ENCODE measurements around the gene BACH2. TPM values are rescaled to one million over a fixed set of nuclear protein-coding genes. Genes with fewer than 3 reads are reported as not detected.
A peak's percentile ranks its signal among the peaks of the same experiment; 100 is the strongest.

BACH2 gene
- total and polyA plus RNA-seq, 7 experiments from 2014 or later, result 24.8 to 193 (median 117) TPM

DNA sequence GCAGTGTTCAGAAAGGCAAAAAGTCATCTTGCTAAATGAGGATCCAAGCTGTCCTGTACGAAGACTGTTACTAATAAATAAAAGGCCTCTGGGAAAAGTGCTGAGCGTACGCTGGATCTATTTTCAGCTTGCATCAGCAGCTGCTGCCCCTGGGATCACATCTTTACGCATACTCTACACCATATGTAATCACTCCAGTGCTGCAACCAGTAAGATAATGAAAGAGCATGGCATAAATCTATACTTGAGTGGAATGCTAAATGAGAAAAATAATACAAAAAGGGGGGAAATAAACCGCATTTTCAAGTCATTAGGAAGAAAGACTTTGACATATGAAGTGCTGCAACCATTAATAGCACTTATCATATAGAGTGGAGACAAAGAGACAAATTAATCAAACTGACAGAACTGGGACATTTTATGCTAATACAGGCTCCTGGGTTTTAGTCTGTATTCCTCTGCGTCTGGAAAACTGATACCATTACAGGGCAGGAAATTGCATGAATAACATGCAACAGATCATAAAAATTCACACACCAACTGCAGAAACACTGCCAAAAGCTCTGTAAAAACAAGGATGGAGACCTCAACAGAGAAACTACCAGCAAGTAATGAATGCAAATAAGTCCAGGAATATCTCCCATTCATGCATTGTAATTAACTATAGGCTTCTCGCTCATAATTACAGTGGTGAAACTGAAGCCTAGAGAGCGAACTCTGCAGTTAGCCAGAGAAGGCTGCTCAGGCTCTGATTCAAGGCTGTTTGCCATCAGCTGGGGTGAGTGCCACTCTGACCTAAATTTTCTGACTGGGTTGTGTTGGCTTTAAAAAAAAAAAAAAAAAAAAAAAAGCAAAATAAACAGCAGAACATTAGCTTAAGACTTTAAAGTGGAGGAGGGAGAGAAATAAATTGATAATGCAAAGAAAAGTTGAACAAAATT is 318.6 kb downstream of the BACH2 start:
- Mint-ChIP-seq H3K4me1 (peaks cover 9 to 63% (median 43%) of the 10 kb centered on the region in 7 donors), H3K9me3 (peaks cover 0 to 2% (median 0%) of the 10 kb centered on the region in 11 donors), H3K27ac (no peak overlapping the region), H3K4me3 (no peak overlapping the region), H3K27me3 (no peaks in the 10 kb centered on the region), H3K36me3 (peaks cover 0 to 16% (median 9%) of the 10 kb centered on the region in 5 donors)
- Histone ChIP-seq H3K27me3 (ENCODE audit: control insufficient read depth in 2 of 2, insufficient read depth in 2 of 2, low read length in 2 of 2) (no peaks in the 10 kb centered on the region), H3K36me3 (ENCODE audit: control insufficient read depth in 2 of 3, insufficient read depth in 3 of 3, low read length in 3 of 3) (peaks cover 0 to 13% (median 0%) of the 10 kb centered on the region in 3 experiments), H3K4me3 (ENCODE audit: low read length) (no peak overlapping the region), H3K4me1 (ENCODE audit: control insufficient read depth in 2 of 2, insufficient read depth in 2 of 2, low read length in 2 of 2) (peaks cover 0 to 11% of the 10 kb centered on the region in 2 donors), H3K27ac (ENCODE audit: low read depth, low read length) (no peak overlapping the region), H3K9me3 (ENCODE audit: control insufficient read depth in 2 of 3, low read length in 3 of 3) (no peaks in the 10 kb centered on the region)
- POLR2A ChIA-PET, result no interaction called here
- CTCF ChIA-PET, result interaction anchor here (0.6 to 1.1 kb wide), 2 partner anchors 9 to 12 kb away, joined by 3 to 4 read pairs; no protein-coding TSS in a partner anchor
- ATAC-seq, result no peak
- intact Hi-C loops (cut with micrococcal nuclease), result loop anchor here in 1 of 2 donors (2.0 kb wide), 1 partner anchor 15 kb away; no protein-coding TSS in a partner anchor
- DNase-seq, result no peak

- H3K4me3 ChIP-seq (ENCODE audit: low read length), result no peak overlapping the region
- no peaks in the 10 kb centered on the region for H3K27me3 Mint-ChIP-seq
- H3K9me3 ChIP-seq (ENCODE audit: control insufficient read depth in 2 of 3, low read length in 3 of 3), result no peaks in the 10 kb centered on the region
- H3K4me3 Mint-ChIP-seq, result no peak overlapping the region
- ATAC-seq, result no peak
- H3K4me1 ChIP-seq (ENCODE audit: control insufficient read depth in 2 of 2, insufficient read depth in 2 of 2, low read length in 2 of 2), result peaks cover 0 to 6% of the 10 kb centered on the region in 2 donors
- no peak for DNase-seq
- H3K27ac ChIP-seq (ENCODE audit: low read depth, low read length), result no peak overlapping the region
- POLR2A ChIA-PET, result interaction anchor here (0.5 kb wide), 1 partner anchor 25 kb away, joined by 3 read pairs; no protein-coding TSS in a partner anchor
- H3K36me3 Mint-ChIP-seq, result peaks cover 2 to 12% (median 9%) of the 10 kb centered on the region in 5 donors
- CTCF ChIA-PET, result interaction anchor here (1.0 kb wide), 1 partner anchor 36 kb away, joined by 4 read pairs; no protein-coding TSS in a partner anchor
- intact Hi-C loops (cut with micrococcal nuclease), result no loop called here
- peaks cover 4 to 50% (median 31%) of the 10 kb centered on the region in 7 donors for H3K4me1 Mint-ChIP-seq
- no peaks in the 10 kb centered on the region for H3K9me3 Mint-ChIP-seq
- H3K27ac Mint-ChIP-seq, result peak overlapping the region in 8 of 9 donors; percentile 23 to 76 (median 56)
- H3K27me3 ChIP-seq (ENCODE audit: control insufficient read depth in 2 of 2, insufficient read depth in 2 of 2, low read length in 2 of 2), result no peaks in the 10 kb centered on the region
- H3K36me3 ChIP-seq (ENCODE audit: control insufficient read depth in 2 of 3, insufficient read depth in 3 of 3, low read length in 3 of 3), result peaks cover 0 to 23% (median 0%) of the 10 kb centered on the region in 3 experiments
Observed at GRCh38 chr6:89976694-89977020, 320.0 kb downstream of the BACH2 start.

DNA sequence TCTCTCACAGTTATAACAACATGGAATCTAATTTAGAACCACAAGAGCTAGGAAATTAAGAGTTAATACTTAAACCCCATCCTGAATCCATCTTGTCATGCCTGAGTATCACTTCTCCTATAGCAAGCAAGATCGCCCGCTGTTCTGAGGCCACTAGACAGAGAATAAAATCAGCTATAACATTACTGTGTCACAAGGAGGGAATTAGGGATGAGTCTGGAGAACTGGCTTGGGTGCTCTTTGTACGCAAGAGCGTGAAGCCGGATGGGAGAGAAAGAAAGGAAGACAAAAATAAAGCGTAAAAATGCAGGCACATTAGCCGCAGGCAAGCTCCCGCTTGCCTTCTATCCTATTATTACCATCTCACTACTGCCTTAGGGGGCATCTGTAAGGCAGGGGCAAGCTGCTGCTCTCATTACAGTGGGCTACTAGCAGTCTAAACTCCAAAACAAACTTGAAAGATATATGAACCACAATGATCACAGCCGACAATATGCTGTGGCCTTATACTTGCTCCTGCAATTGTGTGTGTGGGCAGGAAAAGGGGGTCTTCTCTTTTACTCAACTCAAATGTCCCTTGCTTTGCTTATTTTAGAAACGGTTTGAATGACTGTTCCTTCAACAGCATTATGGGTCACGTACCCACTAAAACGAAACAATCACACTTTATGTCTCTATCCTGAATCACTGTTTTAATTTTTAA is 320.5 kb downstream of the BACH2 start:
- H3K27me3 Mint-ChIP-seq, result no peaks in the 10 kb centered on the region
- Histone ChIP-seq H3K27ac (ENCODE audit: low read depth, low read length) (no peak overlapping the region), H3K4me1 (ENCODE audit: control insufficient read depth in 2 of 2, insufficient read depth in 2 of 2, low read length in 2 of 2) (peaks cover 0 to 7% of the 10 kb centered on the region in 2 donors), H3K9me3 (ENCODE audit: control insufficient read depth in 2 of 3, low read length in 3 of 3) (no peaks in the 10 kb centered on the region), H3K27me3 (ENCODE audit: control insufficient read depth in 2 of 2, insufficient read depth in 2 of 2, low read length in 2 of 2) (no peaks in the 10 kb centered on the region), H3K36me3 (ENCODE audit: control insufficient read depth in 2 of 3, insufficient read depth in 3 of 3, low read length in 3 of 3) (peaks cover 0 to 23% (median 0%) of the 10 kb centered on the region in 3 experiments), H3K4me3 (ENCODE audit: low read length) (no peak overlapping the region)
- ChIA-PET CTCF (interaction anchor here (1.0 kb wide), 1 partner anchor 503 kb away, joined by 3 read pairs; no protein-coding TSS in a partner anchor), POLR2A (interaction anchor here (0.5 kb wide), 1 partner anchor 24 kb away, joined by 3 read pairs; no protein-coding TSS in a partner anchor)
- intact Hi-C loops (cut with micrococcal nuclease), result no loop called here
- peaks cover 6 to 13% (median 9%) of the 10 kb centered on the region in 5 donors for H3K36me3 Mint-ChIP-seq
- H3K27ac Mint-ChIP-seq, result peak overlapping the region in 8 of 9 donors; percentile 25 to 76 (median 56)
- peaks cover 0 to 45% (median 26%) of the 10 kb centered on the region in 7 donors for H3K4me1 Mint-ChIP-seq
- H3K4me3 Mint-ChIP-seq, result no peak overlapping the region
- no peaks in the 10 kb centered on the region for H3K9me3 Mint-ChIP-seq
- ATAC-seq, result no peak
- no peak for DNase-seq

GRCh38 chr6:89975366-89975765 is 321.3 kb downstream of the BACH2 start:
- H3K4me1 Mint-ChIP-seq, result peaks cover 0 to 40% (median 25%) of the 10 kb centered on the region in 7 donors
- intact Hi-C loops (cut with micrococcal nuclease), result no loop called here
- no peak overlapping the region for H3K4me3 Mint-ChIP-seq

DNA sequence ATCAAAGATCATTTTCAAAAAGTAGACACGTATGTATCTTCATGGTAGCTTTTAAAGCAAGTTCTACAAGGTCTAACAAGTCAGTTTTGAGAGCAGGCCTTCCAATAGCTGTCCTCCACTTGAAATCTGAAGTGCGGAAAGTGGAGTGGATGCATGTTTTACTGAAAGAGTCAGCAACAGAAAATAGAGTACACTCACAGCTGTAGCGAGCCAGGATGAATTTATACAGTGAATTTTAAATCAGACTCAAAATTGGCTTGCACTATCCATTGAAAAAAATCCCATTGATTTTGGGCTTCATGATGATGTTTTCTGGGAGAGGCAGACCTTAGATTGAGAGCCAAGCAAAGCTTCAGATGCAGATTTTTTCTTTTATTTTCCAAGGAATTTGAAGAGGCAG is 321.8 kb downstream of the BACH2 start:
- intact Hi-C loops (cut with micrococcal nuclease), result loop anchor here in 1 of 2 donors (5.0 kb wide), 1 partner anchor 202 kb away; no protein-coding TSS in a partner anchor
- ChIA-PET CTCF (interaction anchor here (0.7 to 1.1 kb wide), 3 partner anchors 92 to 182 kb away, joined by 3 to 8 read pairs (median 3); no protein-coding TSS in a partner anchor), POLR2A (interaction anchor here (0.7 kb wide), 1 partner anchor 254 kb away, joined by 3 read pairs; no protein-coding TSS in a partner anchor)
- DNase-seq (no peak), ATAC-seq (no peak)
- peaks cover 0 to 39% (median 25%) of the 10 kb centered on the region in 7 donors for H3K4me1 Mint-ChIP-seq
- H3K27ac ChIP-seq (ENCODE audit: low read depth, low read length), result no peak overlapping the region
- H3K4me3 ChIP-seq (ENCODE audit: low read length), result no peak overlapping the region
- no peaks in the 10 kb centered on the region for H3K27me3 ChIP-seq (ENCODE audit: control insufficient read depth in 2 of 2, insufficient read depth in 2 of 2, low read length in 2 of 2)
- peaks cover 5 to 11% (median 7%) of the 10 kb centered on the region in 5 donors for H3K36me3 Mint-ChIP-seq
- peaks cover 0 to 11% of the 10 kb centered on the region in 2 donors for H3K4me1 ChIP-seq (ENCODE audit: control insufficient read depth in 2 of 2, insufficient read depth in 2 of 2, low read length in 2 of 2)
- H3K9me3 ChIP-seq (ENCODE audit: control insufficient read depth in 2 of 3, low read length in 3 of 3), result no peaks in the 10 kb centered on the region
- no peaks in the 10 kb centered on the region for H3K9me3 Mint-ChIP-seq
- no peaks in the 10 kb centered on the region for H3K27me3 Mint-ChIP-seq
- H3K36me3 ChIP-seq (ENCODE audit: control insufficient read depth in 2 of 3, insufficient read depth in 3 of 3, low read length in 3 of 3), result peaks cover 0 to 29% (median 0%) of the 10 kb centered on the region in 3 experiments
- peak overlapping the region in 4 of 9 donors; percentile 25 to 66 (median 56) for H3K27ac Mint-ChIP-seq
- no peak overlapping the region for H3K4me3 Mint-ChIP-seq

More at GRCh38 chr6:89975366-89975765, 321.3 kb downstream of the BACH2 start:
- DNase-seq (no peak), ATAC-seq (no peak)
- no peaks in the 10 kb centered on the region for H3K9me3 ChIP-seq (ENCODE audit: control insufficient read depth in 2 of 3, low read length in 3 of 3)
- H3K27ac Mint-ChIP-seq, result peak overlapping the region in 8 of 9 donors; percentile 16 to 84 (median 52)
- no peak overlapping the region for H3K4me3 ChIP-seq (ENCODE audit: low read length)
- H3K27me3 ChIP-seq (ENCODE audit: control insufficient read depth in 2 of 2, insufficient read depth in 2 of 2, low read length in 2 of 2), result no peaks in the 10 kb centered on the region
- H3K9me3 Mint-ChIP-seq, result no peaks in the 10 kb centered on the region
- peaks cover 0 to 11% of the 10 kb centered on the region in 2 donors for H3K4me1 ChIP-seq (ENCODE audit: control insufficient read depth in 2 of 2, insufficient read depth in 2 of 2, low read length in 2 of 2)
- no peak overlapping the region for H3K27ac ChIP-seq (ENCODE audit: low read depth, low read length)
- peaks cover 0 to 23% (median 0%) of the 10 kb centered on the region in 3 experiments for H3K36me3 ChIP-seq (ENCODE audit: control insufficient read depth in 2 of 3, insufficient read depth in 3 of 3, low read length in 3 of 3)
- no peaks in the 10 kb centered on the region for H3K27me3 Mint-ChIP-seq
- POLR2A ChIA-PET, result no interaction called here
- H3K36me3 Mint-ChIP-seq, result peaks cover 6 to 13% (median 7%) of the 10 kb centered on the region in 5 donors
- CTCF ChIA-PET, result interaction anchor here (0.8 to 1.1 kb wide), 3 partner anchors 92 to 504 kb away, joined by 3 to 8 read pairs (median 3); no protein-coding TSS in a partner anchor

- ChIA-PET POLR2A (no interaction called here), CTCF (interaction anchor here (1.0 to 1.8 kb wide), 2 partner anchors 206 to 382 kb away, joined by 3 to 4 read pairs; no protein-coding TSS in a partner anchor)
- Histone ChIP-seq H3K4me1 (ENCODE audit: control insufficient read depth in 2 of 2, insufficient read depth in 2 of 2, low read length in 2 of 2) (peaks cover 0 to 15% of the 10 kb centered on the region in 2 donors), H3K9me3 (ENCODE audit: control insufficient read depth in 2 of 3, low read length in 3 of 3) (no peaks in the 10 kb centered on the region), H3K4me3 (ENCODE audit: low read length) (no peak overlapping the region), H3K36me3 (ENCODE audit: control insufficient read depth in 2 of 3, insufficient read depth in 3 of 3, low read length in 3 of 3) (peaks cover 0 to 39% (median 0%) of the 10 kb centered on the region in 3 experiments), H3K27me3 (ENCODE audit: control insufficient read depth in 2 of 2, insufficient read depth in 2 of 2, low read length in 2 of 2) (no peaks in the 10 kb centered on the region), H3K27ac (ENCODE audit: low read depth, low read length) (peak overlapping the region; percentile 7)
- intact Hi-C loops (cut with micrococcal nuclease), result loop anchor here in 1 of 2 donors (5.0 kb wide), 1 partner anchor 205 kb away; no protein-coding TSS in a partner anchor
- H3K9me3 Mint-ChIP-seq, result peaks cover 0 to 2% (median 0%) of the 10 kb centered on the region in 11 donors
- ATAC-seq (no peak), DNase-seq (no peak)
- no peaks in the 10 kb centered on the region for H3K27me3 Mint-ChIP-seq
- peak overlapping the region in 2 of 9 donors; percentile 25 to 86 for H3K27ac Mint-ChIP-seq
- peak overlapping the region in 1 of 10 donors; percentile 56 for H3K4me3 Mint-ChIP-seq
- H3K36me3 Mint-ChIP-seq, result peaks cover 5 to 16% (median 7%) of the 10 kb centered on the region in 5 donors
- peaks cover 10 to 53% (median 37%) of the 10 kb centered on the region in 7 donors for H3K4me1 Mint-ChIP-seq
Observed at GRCh38 chr6:89972025-89972381, 324.6 kb downstream of the BACH2 start.

All from naive thymus-derived CD4-positive, alpha-beta T cell (primary cell).